T-cell (primary cell): ENCODE results near the gene PHF23. TPM values are rescaled to one million over a fixed set of nuclear protein-coding genes. Genes with fewer than 3 reads are reported as not detected.

Experiments
- ATAC-seq, 4 experiments: fragments of 200-7000 bp in 3 of 4; fragments of 150-1000 bp in 1 of 4; cut with Tn5 transposase; replicated peaks in 1 of 4; 1 replicate in 3 of 4; 2 replicates in 1 of 4; pipeline ENCODE4 v1.10.0; 2021; ENCODE audit warnings: moderate library complexity in 3 of 4, mild to moderate bottlenecking in 2 of 4, moderate number of reproducible peaks in 1 of 4
- CTCF ChIA-PET, 2 donors: fragments of 300-600 bp; sonication (Branson Sonifier 250); formaldehyde crosslinking; loops; one replicate each; lab custom pipeline; 2022; ENCODE audit warnings: antibody characterized with exemption in 2 of 2; lab: Charles Lee
- POLR2A ChIA-PET, 2 donors: fragments of 300-600 bp; sonication (Branson Sonifier 250); formaldehyde crosslinking; loops; one replicate each; lab custom pipeline; 2022; ENCODE audit warnings: antibody characterized with exemption in 2 of 2; lab: Charles Lee
- DNase-seq, 35 experiments: peaks; one replicate each; pipeline versions ENCODE4 v3.0.0 to v3.0.0-alpha.2; 2013 to 2023
- H3K27ac ChIP-seq: one replicate; pipeline ENCODE4 v1.5.1; 2013; ENCODE audit warnings: low read length
- H3K27me3 ChIP-seq, 2 experiments: replicated peaks in 1 of 2; 1 replicate in 1 of 2; 2 replicates in 1 of 2; pipeline versions ENCODE4 v1.6.1 to v1.7.0; 2013; ENCODE audit warnings: low read length in 1 of 2, mixed read lengths in 1 of 2; ENCODE audit not compliant: control insufficient read depth in 2 of 2, insufficient read depth in 2 of 2; ENCODE audit errors: extremely low read depth in 1 of 2
- H3K36me3 ChIP-seq, 2 donors: 1 replicate in 1 of 2; 2 replicates in 1 of 2; pipeline versions ENCODE4 v1.6.1 to v1.7.0; 2013; ENCODE audit warnings: low read length in 1 of 2; ENCODE audit not compliant: control insufficient read depth in 2 of 2, insufficient read depth in 1 of 2; ENCODE audit errors: extremely low read depth in 1 of 2
- H3K4me1 ChIP-seq, 2 experiments: 1 replicate in 1 of 2; 2 replicates in 1 of 2; pipeline versions ENCODE4 v1.6.1 to v1.7.0; 2013; ENCODE audit warnings: low read length in 2 of 2, mixed read lengths in 1 of 2; ENCODE audit not compliant: insufficient read depth in 2 of 2, control insufficient read depth in 1 of 2; ENCODE audit errors: extremely low read depth in 1 of 2
- H3K4me3 ChIP-seq, 2 donors: 1 replicate in 1 of 2; 2 replicates in 1 of 2; pipeline versions ENCODE4 v1.5.1 to v1.7.0; 2013; ENCODE audit warnings: mild to moderate bottlenecking in 2 of 2, low read length in 1 of 2, moderate library complexity in 1 of 2; ENCODE audit not compliant: control insufficient read depth in 1 of 2; ENCODE audit errors: extremely low read depth in 1 of 2
- H3K9me3 ChIP-seq: 2 replicates; pipeline ENCODE4 v1.7.0; 2013
- H3K27ac Mint-ChIP-seq, 2 donors: one replicate each; pipeline ENCODE4 v1.8.0; 2020 to 2021; ENCODE audit warnings: mild to moderate bottlenecking in 2 of 2, mixed read lengths in 2 of 2
- H3K27me3 Mint-ChIP-seq, 2 donors: one replicate each; pipeline ENCODE4 v1.8.0; 2021 to 2022; ENCODE audit warnings: mixed read lengths in 2 of 2
- H3K36me3 Mint-ChIP-seq: one replicate; pipeline ENCODE4 v1.8.0; 2021; ENCODE audit warnings: mixed read lengths
- H3K4me1 Mint-ChIP-seq, 3 donors: one replicate each; pipeline ENCODE4 v1.8.0; 2020 to 2022; ENCODE audit warnings: mixed read lengths in 3 of 3, mild to moderate bottlenecking in 1 of 3
- H3K4me3 Mint-ChIP-seq, 3 donors: one replicate each; pipeline ENCODE4 v1.8.0; 2020 to 2022; ENCODE audit warnings: mild to moderate bottlenecking in 3 of 3, mixed read lengths in 3 of 3, moderate library complexity in 3 of 3
- H3K9me3 Mint-ChIP-seq, 3 donors: one replicate each; pipeline ENCODE4 v1.8.0; 2020 to 2022; ENCODE audit warnings: mixed read lengths in 3 of 3
- WGBS: methylation state at CpG from one replicate; pipeline ENCODE4 v1.1.5; 2013; ENCODE audit warnings: missing lambda C conversion rate; ENCODE audit not compliant: insufficient coverage; 5-methylcytosine and 5-hydroxymethylcytosine counted together
- total RNA-seq, 35 experiments: library from RNA in 6 of 35; stranded (reverse) in 6 of 35; fragments of 120-200 nt in 1 of 35; gene quantifications; one replicate each; pipeline versions ENCODE4 v1.2.1 to v1.2.4 and lab custom pipeline; 2013 to 2026

Gene PHF23
- total RNA-seq, 5 donors from 2014 or later (not counting 1 experiment from before 2014, with no cell fraction given) = 13.3 to 51.6 (median 43.5) TPM

- Mint-ChIP-seq H3K36me3 (peaks cover 8% of the 10 kb centered on the region), H3K9me3 (no peaks in the 10 kb centered on the region), H3K27me3 (no peaks in the 10 kb centered on the region), H3K27ac (peak overlapping the region; percentile 90 to 92), H3K4me3 (peak overlapping the region; percentile 89 to 91 (median 90)), H3K4me1 (peaks cover 47 to 51% (median 47%) of the 10 kb centered on the region in 3 donors)
- 37% methylated on average over 7 of the region's 11 CpGs for WGBS
- ATAC-seq (peak; percentile 41 to 61 (median 48)), DNase-seq (peak in 32 of 35 experiments; percentile 25 to 78 (median 52))
- H3K27me3 ChIP-seq = no peaks in the 10 kb centered on the region
- CTCF ChIA-PET = interaction anchor here in 1 of 2 donors (0.5 to 1.7 kb wide), 10 partner anchors 12 to 378 kb away, joined by 3 to 12 read pairs (median 4); partner anchors contain the start of genes GABARAP, PHF23 and TMEM102
- H3K9me3 ChIP-seq = no peaks in the 10 kb centered on the region
- peaks cover 33 to 53% of the 10 kb centered on the region in 2 experiments for H3K4me1 ChIP-seq
- H3K36me3 ChIP-seq = peaks cover 7 to 44% of the 10 kb centered on the region in 2 donors
- H3K4me3 ChIP-seq = peak overlapping the region; percentile 81 to 86
- H3K27ac ChIP-seq = peak overlapping the region; percentile 61
- POLR2A ChIA-PET = no interaction called here
Observed at GRCh38 chr17:7220593-7221277, 18.5 kb downstream of the PHF23 start.

- under 1% methylated on average over 46 of the region's 63 CpGs for WGBS
Observed at GRCh38 chr17:7219812-7220592, 19.3 kb downstream of the PHF23 start, which contains the start of the genes ACADVL and DLG4. TSS of gene ACADVL (plus strand) at chr17:7219938. CDS start at chr17:7219985, 47 bp downstream. TSS of gene DLG4 (minus strand) at chr17:7219836.

GRCh38 chr17:7219229-7219811 is 19.9 kb downstream of the PHF23 start:
- H3K4me3 Mint-ChIP-seq = peak overlapping the region; percentile 89 to 91 (median 90)
- no peaks in the 10 kb centered on the region for H3K9me3 Mint-ChIP-seq
- H3K4me1 Mint-ChIP-seq = peaks cover 59 to 64% (median 61%) of the 10 kb centered on the region in 3 donors
- no peaks in the 10 kb centered on the region for H3K27me3 Mint-ChIP-seq
- H3K4me3 ChIP-seq = peak overlapping the region; percentile 81 to 86
- H3K9me3 ChIP-seq = no peaks in the 10 kb centered on the region
- ATAC-seq (no peak), DNase-seq (no peak)
- peaks cover 8% of the 10 kb centered on the region for H3K36me3 Mint-ChIP-seq
- peak overlapping the region; percentile 98 to 99 for H3K27ac Mint-ChIP-seq
- peak overlapping the region; percentile 80 for H3K27ac ChIP-seq
- H3K36me3 ChIP-seq = peaks cover 7 to 32% of the 10 kb centered on the region in 2 donors
- WGBS = 33% methylated on average over 7 of the region's 12 CpGs
- H3K27me3 ChIP-seq = no peaks in the 10 kb centered on the region
- ChIA-PET CTCF (interaction anchor here (0.6 to 1.5 kb wide), 5 partner anchors 15 to 468 kb away, joined by 3 to 11 read pairs (median 4); partner anchors contain the start of genes DVL2 (in 1 of the 2), GABARAP (in 1 of the 2) and PHF23 (in 1 of the 2)), POLR2A (interaction anchor here in 1 of 2 donors (0.6 kb wide), 1 partner anchor 95 kb away, joined by 3 read pairs; no protein-coding TSS in a partner anchor)
- H3K4me1 ChIP-seq = peaks cover 40 to 67% of the 10 kb centered on the region in 2 experiments

More at GRCh38 chr17:7219812-7220592, 19.3 kb downstream of the PHF23 start, which contains the start of the genes ACADVL and DLG4:
- H3K4me1 Mint-ChIP-seq = peaks cover 52 to 57% (median 54%) of the 10 kb centered on the region in 3 donors
- Histone ChIP-seq H3K27ac (peak within 1 kb of the TSS; percentile 80), H3K9me3 (no peaks in the 10 kb centered on the region), H3K4me1 (peaks cover 39 to 60% of the 10 kb centered on the region in 2 experiments), H3K4me3 (peak within 1 kb of the TSS; percentile 81 to 86), H3K27me3 (no peaks in the 10 kb centered on the region), H3K36me3 (peaks cover 7 to 37% of the 10 kb centered on the region in 2 donors)
- peaks cover 8% of the 10 kb centered on the region for H3K36me3 Mint-ChIP-seq
- H3K27ac Mint-ChIP-seq = peak within 1 kb of the TSS; percentile 98 to 99
- DNase-seq (peak in 34 of 35 experiments; percentile 45 to 82 (median 62)), ATAC-seq (peak; percentile 66 to 76 (median 70))
- no peaks in the 10 kb centered on the region for H3K27me3 Mint-ChIP-seq
- ChIA-PET POLR2A (no interaction called here), CTCF (interaction anchor here (0.9 to 1.7 kb wide), 8 partner anchors 15 to 468 kb away, joined by 3 to 12 read pairs (median 6); partner anchors contain the start of genes PHF23 (in 2 of the 2), DVL2 (in 1 of the 2) and GABARAP (in 1 of the 2))
- peak within 1 kb of the TSS; percentile 89 to 91 (median 90) for H3K4me3 Mint-ChIP-seq
- H3K9me3 Mint-ChIP-seq = no peaks in the 10 kb centered on the region

GRCh38 chr17:7218758-7219157 is 20.5 kb downstream of the PHF23 start:
- CTCF ChIA-PET = interaction anchor here (0.6 to 1.5 kb wide), 3 partner anchors 20 to 86 kb away, joined by 3 to 11 read pairs (median 3); partner anchors contain the start of genes GABARAP (in 1 of the 2) and PHF23 (in 1 of the 2)
- DNase-seq = no peak
- peaks cover 7 to 27% of the 10 kb centered on the region in 2 donors for H3K36me3 ChIP-seq

GRCh38 chr17:7218166-7218565 is 21.1 kb downstream of the PHF23 start:
- peaks cover 40 to 78% of the 10 kb centered on the region in 2 experiments for H3K4me1 ChIP-seq
- DNase-seq = no peak
- no peak for ATAC-seq
- ChIA-PET POLR2A (interaction anchor here in 1 of 2 donors (0.6 kb wide), 1 partner anchor 206 kb away, joined by 3 read pairs; no protein-coding TSS in a partner anchor), CTCF (no interaction called here)
- Mint-ChIP-seq H3K27ac (peak overlapping the region; percentile 76 to 99), H3K9me3 (no peaks in the 10 kb centered on the region), H3K4me1 (peaks cover 70 to 76% (median 72%) of the 10 kb centered on the region in 3 donors), H3K36me3 (no peaks in the 10 kb centered on the region), H3K27me3 (no peaks in the 10 kb centered on the region), H3K4me3 (peak overlapping the region; percentile 9 to 91 (median 70))
- peaks cover 2 to 21% of the 10 kb centered on the region in 2 donors for H3K36me3 ChIP-seq
- no peak overlapping the region for H3K27ac ChIP-seq
- peak overlapping the region; percentile 0 to 55 for H3K4me3 ChIP-seq
- no peaks in the 10 kb centered on the region for H3K9me3 ChIP-seq
- H3K27me3 ChIP-seq = no peaks in the 10 kb centered on the region
- 74% methylated on average over 4 of the region's 6 CpGs for WGBS

More at GRCh38 chr17:7218758-7219157, 20.5 kb downstream of the PHF23 start:
- no peaks in the 10 kb centered on the region for H3K27me3 ChIP-seq
- POLR2A ChIA-PET = interaction anchor here in 1 of 2 donors (0.6 kb wide), 1 partner anchor 96 kb away, joined by 3 read pairs; no protein-coding TSS in a partner anchor
- 78% methylated on average over 6 of the region's 6 CpGs for WGBS
- no peaks in the 10 kb centered on the region for H3K9me3 Mint-ChIP-seq
- peaks cover 65 to 70% (median 66%) of the 10 kb centered on the region in 3 donors for H3K4me1 Mint-ChIP-seq
- no peak for ATAC-seq
- peak overlapping the region; percentile 89 to 91 (median 90) for H3K4me3 Mint-ChIP-seq
- H3K27ac Mint-ChIP-seq = peak overlapping the region; percentile 98 to 99
- peaks cover 4% of the 10 kb centered on the region for H3K36me3 Mint-ChIP-seq
- H3K4me1 ChIP-seq = peaks cover 40 to 72% of the 10 kb centered on the region in 2 experiments
- H3K4me3 ChIP-seq = no peak overlapping the region
- no peaks in the 10 kb centered on the region for H3K27me3 Mint-ChIP-seq
- H3K27ac ChIP-seq = peak overlapping the region; percentile 80
- H3K9me3 ChIP-seq = no peaks in the 10 kb centered on the region
